ENCODE measurements around the gene GP2. TPM values are rescaled to one million over a fixed set of nuclear protein-coding genes. Genes with fewer than 3 reads are reported as not detected.

Gene GP2
- total and polyA plus RNA-seq, 2 donors (not counting 1 experiment from before 2014, with no cell fraction given), result not detected

GRCh38 chr16:20268409-20268808 lies 58.9 kb downstream of the GP2 start:
- H3K27me3 ChIP-seq (ENCODE audit: control insufficient read depth, insufficient read depth, low read length), result no peaks in the 10 kb centered on the region

GRCh38 chr16:20265019-20265418 lies 62.3 kb downstream of the GP2 start:
- TF ChIP-seq EZH2 (IDR thresholded peaks at IDR 0.05; ENCODE audit: low read length, missing control alignments), result no peak
- no peak for TF ChIP-seq CTCF (conservative IDR thresholded peaks at IDR 0.05 in 1 of 2, IDR thresholded peaks at IDR 0.05 in 1 of 2; ENCODE audit: low read depth in 1 of 2, low read length in 2 of 2)
- Histone ChIP-seq H3K4me3 (replicated peaks in 1 of 4; ENCODE audit: control extremely low read depth in 1 of 4, insufficient read depth in 1 of 4, low read depth in 3 of 4, low read length in 4 of 4) (no peak overlapping the region), H2AFZ (ENCODE audit: low read length) (no peak overlapping the region), H4K20me1 (ENCODE audit: control insufficient read depth, extremely low read depth, insufficient read depth, low read length) (no peaks in the 10 kb centered on the region), H3K27ac (ENCODE audit: insufficient read depth, low read length) (no peak overlapping the region), H3K36me3 (ENCODE audit: control insufficient read depth, insufficient read depth, low read length) (no peaks in the 10 kb centered on the region), H3K79me2 (ENCODE audit: control insufficient read depth, insufficient read depth, low read length) (no peaks in the 10 kb centered on the region), H3K27me3 (ENCODE audit: control insufficient read depth, insufficient read depth, low read length) (no peaks in the 10 kb centered on the region), H3K9ac (ENCODE audit: insufficient read depth, low read length) (no peak overlapping the region), H3K4me1 (ENCODE audit: control insufficient read depth, extremely low read depth, insufficient read depth, low read length) (no peaks in the 10 kb centered on the region), H3K4me2 (ENCODE audit: extremely low read depth, insufficient read depth, low read length) (no peak overlapping the region), H3K9me3 (ENCODE audit: control insufficient read depth, insufficient read depth, low read depth, low read length) (no peaks in the 10 kb centered on the region)
- no peak for DNase-seq (ENCODE audit: low read depth in 2 of 2)

More at GRCh38 chr16:20268409-20268808, 58.9 kb downstream of the GP2 start:
- no peak for DNase-seq (ENCODE audit: low read depth in 2 of 2)
- no peak overlapping the region for H3K9ac ChIP-seq (ENCODE audit: insufficient read depth, low read length)
- H3K4me3 ChIP-seq (replicated peaks in 1 of 4; ENCODE audit: control extremely low read depth in 1 of 4, insufficient read depth in 1 of 4, low read depth in 3 of 4, low read length in 4 of 4), result no peak overlapping the region
- no peak overlapping the region for H3K4me2 ChIP-seq (ENCODE audit: extremely low read depth, insufficient read depth, low read length)
- H4K20me1 ChIP-seq (ENCODE audit: control insufficient read depth, extremely low read depth, insufficient read depth, low read length), result no peaks in the 10 kb centered on the region
- H3K4me1 ChIP-seq (ENCODE audit: control insufficient read depth, extremely low read depth, insufficient read depth, low read length), result no peaks in the 10 kb centered on the region
- no peak for TF ChIP-seq CTCF (conservative IDR thresholded peaks at IDR 0.05 in 1 of 2, IDR thresholded peaks at IDR 0.05 in 1 of 2; ENCODE audit: low read depth in 1 of 2, low read length in 2 of 2)
- TF ChIP-seq EZH2 (IDR thresholded peaks at IDR 0.05; ENCODE audit: low read length, missing control alignments), result no peak
- no peaks in the 10 kb centered on the region for H3K36me3 ChIP-seq (ENCODE audit: control insufficient read depth, insufficient read depth, low read length)
- no peak overlapping the region for H2AFZ ChIP-seq (ENCODE audit: low read length)
- no peaks in the 10 kb centered on the region for H3K9me3 ChIP-seq (ENCODE audit: control insufficient read depth, insufficient read depth, low read depth, low read length)
- H3K79me2 ChIP-seq (ENCODE audit: control insufficient read depth, insufficient read depth, low read length), result no peaks in the 10 kb centered on the region
- no peak overlapping the region for H3K27ac ChIP-seq (ENCODE audit: insufficient read depth, low read length)

GRCh38 chr16:20263138-20263855 lies 64.0 kb downstream of the GP2 start:
- no peaks in the 10 kb centered on the region for H3K4me1 ChIP-seq (ENCODE audit: control insufficient read depth, extremely low read depth, insufficient read depth, low read length)
- no peaks in the 10 kb centered on the region for H3K27me3 ChIP-seq (ENCODE audit: control insufficient read depth, insufficient read depth, low read length)
- no peak overlapping the region for H3K9ac ChIP-seq (ENCODE audit: insufficient read depth, low read length)
- H4K20me1 ChIP-seq (ENCODE audit: control insufficient read depth, extremely low read depth, insufficient read depth, low read length), result no peaks in the 10 kb centered on the region
- H3K4me2 ChIP-seq (ENCODE audit: extremely low read depth, insufficient read depth, low read length), result no peak overlapping the region
- TF ChIP-seq EZH2 (IDR thresholded peaks at IDR 0.05; ENCODE audit: low read length, missing control alignments) (no peak), CTCF (conservative IDR thresholded peaks at IDR 0.05 in 1 of 2, IDR thresholded peaks at IDR 0.05 in 1 of 2; ENCODE audit: low read depth in 1 of 2, low read length in 2 of 2) (no peak)
- no peak for DNase-seq (ENCODE audit: low read depth in 2 of 2)
- H3K4me3 ChIP-seq (replicated peaks in 1 of 4; ENCODE audit: control extremely low read depth in 1 of 4, insufficient read depth in 1 of 4, low read depth in 3 of 4, low read length in 4 of 4), result no peak overlapping the region
- no peak overlapping the region for H3K27ac ChIP-seq (ENCODE audit: insufficient read depth, low read length)
- H2AFZ ChIP-seq (ENCODE audit: low read length), result no peak overlapping the region
- no peaks in the 10 kb centered on the region for H3K36me3 ChIP-seq (ENCODE audit: control insufficient read depth, insufficient read depth, low read length)
- no peaks in the 10 kb centered on the region for H3K79me2 ChIP-seq (ENCODE audit: control insufficient read depth, insufficient read depth, low read length)
- H3K9me3 ChIP-seq (ENCODE audit: control insufficient read depth, insufficient read depth, low read depth, low read length), result no peaks in the 10 kb centered on the region

All from fibroblast of lung (primary cell).